HG03520 (cell line): ENCODE data around the gene MLKL.

Experiments used
- ATAC-seq: cut with Tn5 transposase; IDR thresholded peaks from one replicate; pipeline ENCODE4 v1.9.1; 2021; ENCODE audit warnings: mild to moderate bottlenecking, moderate library complexity; ENCODE audit not compliant: unreplicated experiment

Gene MLKL

DNA sequence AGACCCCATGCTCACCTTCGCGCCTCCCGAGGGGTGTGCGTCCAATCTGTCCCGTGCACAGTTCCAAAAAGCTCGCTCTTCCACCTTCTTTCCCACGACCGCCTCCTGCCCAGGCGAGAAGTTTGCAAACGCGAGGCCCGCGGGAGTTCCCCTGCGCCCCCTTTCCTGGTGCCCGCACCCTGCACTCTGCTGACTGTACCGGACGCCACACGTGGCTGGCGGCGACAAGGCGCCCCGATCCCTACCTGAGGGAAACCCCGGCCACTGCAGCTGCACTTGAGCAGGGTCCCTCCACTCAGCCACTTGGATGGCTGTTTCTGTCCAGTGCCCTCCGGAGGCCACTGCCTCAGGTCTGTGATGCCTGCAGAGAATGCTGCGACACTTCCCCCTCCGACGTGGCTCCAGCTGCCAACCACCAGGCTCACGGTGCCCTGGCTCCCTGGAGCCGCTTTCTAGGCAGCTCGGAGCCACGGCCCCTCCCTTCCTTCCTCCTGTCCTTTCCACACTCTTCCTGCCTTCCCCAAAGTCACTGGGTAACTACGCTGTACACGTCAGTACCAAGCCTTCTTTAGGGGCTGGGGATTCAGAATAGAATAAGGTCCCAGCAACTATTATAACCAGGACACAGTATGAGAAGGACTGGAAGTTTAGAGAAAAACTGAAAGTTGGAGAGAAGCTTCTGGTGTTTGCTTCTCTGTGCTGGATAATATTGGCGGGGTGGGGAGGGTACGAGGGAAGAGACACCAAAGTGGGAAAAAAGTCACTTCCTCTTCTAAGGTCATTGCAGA, at the start of gene MLKL:
TSS of gene MLKL (minus strand) at position 425 of the 788 bp plus-strand sequence. CDS start 5,105 bp downstream, outside the sequence.
- no peak for ATAC-seq

DNA sequence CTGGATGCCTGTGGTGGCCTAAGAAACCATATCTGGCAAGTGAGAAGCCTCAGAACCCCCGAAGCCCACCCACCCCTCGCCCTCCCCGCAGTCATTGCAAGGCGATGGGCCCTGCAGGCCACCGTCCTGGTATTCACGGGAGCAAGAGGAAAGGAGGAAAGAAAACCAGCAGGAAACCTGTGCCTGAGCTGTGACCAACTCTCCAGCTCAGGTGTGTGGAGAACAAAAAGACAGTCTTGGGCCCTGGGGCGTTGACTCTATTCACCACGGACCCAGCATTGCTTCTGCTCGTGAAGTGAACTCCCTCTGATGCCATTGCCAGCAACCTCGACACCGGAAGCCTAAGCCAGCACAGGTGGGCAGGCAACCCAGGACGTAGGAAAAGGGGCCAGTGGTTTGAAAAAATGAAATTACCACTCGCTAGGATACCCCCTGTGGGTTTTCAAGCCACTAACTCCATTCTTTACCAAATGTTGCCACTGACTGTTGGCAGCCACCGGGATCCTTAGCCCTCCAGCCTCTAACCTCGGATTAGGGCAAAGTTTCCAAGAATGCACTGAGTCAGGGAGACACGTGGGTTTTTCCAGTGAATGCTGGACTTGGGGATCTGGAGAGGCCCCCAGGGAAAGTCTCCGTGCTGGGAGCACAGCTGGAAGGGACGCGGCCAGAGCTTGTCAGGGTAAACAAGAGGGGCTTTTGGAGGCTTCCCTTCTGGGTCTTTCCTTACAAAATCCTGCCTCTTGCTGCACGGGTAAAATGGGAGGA, 48.8 kb upstream of the MLKL start:
- no peak for ATAC-seq

DNA sequence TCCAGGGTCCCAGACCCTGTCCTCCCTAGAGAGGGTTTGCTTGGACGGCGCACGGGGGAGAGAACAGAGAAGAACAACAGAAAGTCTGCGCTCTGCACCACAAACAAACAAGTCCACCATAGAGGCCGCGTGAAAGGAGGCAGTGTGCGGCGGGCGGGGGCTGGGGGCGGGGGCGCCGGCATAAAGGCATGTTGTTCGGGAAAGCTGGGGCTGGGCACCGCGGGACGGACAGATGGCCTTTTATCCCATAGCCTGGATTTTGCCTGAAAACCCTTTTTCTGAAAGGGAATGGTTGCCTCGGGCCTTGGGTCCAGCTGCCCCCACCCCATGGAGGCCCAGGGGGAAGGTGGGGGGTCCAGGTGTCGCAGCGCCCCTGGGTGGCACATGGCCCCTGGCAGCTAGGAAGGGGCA, 48.0 kb upstream of the MLKL start:
- ATAC-seq, result no peak

DNA sequence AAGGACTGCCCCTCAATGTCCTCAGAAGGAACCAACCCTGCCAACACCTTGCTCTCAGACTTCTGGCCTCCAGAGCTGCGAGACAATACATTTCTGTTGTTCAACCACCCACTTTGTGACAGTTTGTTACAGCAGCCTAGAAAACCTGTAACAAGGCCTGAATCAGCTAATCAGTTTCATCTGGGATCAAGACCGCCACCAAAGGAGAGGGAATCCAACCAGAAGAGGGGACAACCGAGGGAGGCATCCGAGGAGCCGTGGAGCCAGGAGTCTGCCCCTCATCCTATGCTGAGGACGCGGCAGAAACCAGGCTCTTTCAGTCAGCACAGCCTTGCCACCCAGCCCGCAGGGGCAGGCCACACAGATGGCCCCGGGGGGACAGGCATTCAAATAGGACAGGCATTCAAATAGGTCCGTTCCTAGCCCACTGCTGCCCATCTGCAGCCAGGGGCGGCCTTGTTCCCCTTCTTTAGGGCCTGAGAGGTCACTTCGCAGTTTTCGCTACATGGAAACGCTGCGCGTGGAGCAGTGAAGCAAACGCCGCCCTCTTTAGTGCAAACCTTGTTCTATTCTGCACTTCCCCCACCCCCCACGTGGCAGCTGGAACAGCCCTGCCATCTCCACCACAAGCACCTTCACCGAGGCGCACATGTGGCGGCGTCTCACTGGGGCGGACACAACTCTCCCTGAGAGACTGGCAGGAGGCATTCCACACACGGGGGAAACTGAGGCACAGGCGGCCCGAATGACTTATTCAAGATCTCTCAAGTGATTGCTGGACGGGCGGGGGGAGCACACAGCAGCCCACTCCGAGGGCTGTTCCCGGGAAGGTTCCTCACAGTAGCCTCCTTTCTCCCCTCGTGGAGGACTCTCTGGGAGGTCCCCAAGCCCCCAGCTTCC, 47.3 kb upstream of the MLKL start:
- no peak for ATAC-seq

DNA sequence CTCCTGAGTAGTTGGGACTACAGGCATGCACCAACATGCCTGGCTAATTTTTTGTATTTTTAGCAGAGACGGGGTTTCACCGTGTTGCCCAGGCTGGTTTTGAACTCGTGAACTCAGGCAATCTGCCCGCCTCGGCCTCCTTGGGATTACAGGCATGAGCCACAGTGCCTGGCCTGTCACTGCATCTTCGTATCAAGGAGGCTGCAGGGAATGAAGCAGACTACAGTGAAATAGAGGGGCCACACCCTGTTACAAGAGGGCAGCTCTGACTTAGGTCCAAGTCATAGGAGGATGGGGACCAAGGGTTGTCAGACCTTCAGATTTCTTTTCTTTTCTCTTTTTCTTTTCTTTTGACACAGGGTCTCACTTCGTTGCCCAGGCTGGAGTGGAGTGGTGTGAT, 45.3 kb upstream of the MLKL start:
- ATAC-seq, result no peak

DNA sequence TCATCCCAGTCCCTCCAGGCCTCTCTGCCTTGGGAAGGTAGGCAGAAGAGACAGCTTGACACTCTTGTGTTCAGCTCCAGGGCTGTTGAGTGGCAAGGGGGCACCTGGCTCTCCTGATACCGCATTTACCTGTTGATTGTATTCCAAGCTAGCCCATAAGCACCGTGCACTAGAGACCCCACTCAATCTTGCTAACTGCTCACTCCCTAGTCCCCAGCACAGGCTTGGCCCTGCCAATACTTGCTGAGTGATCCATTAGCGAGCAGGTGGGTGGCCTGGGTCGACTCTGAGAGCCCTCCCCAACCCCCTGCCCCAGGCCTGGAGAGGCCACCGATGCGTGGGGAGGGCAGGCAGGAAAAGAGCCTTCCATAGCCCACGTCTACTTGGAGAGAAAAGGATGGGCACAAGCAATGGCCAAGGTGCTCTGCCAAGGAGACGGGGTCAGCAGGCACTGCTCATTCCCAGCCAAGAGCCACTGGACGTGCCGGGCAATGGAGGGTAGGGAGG, 44.5 kb upstream of the MLKL start:
- no peak for ATAC-seq

DNA sequence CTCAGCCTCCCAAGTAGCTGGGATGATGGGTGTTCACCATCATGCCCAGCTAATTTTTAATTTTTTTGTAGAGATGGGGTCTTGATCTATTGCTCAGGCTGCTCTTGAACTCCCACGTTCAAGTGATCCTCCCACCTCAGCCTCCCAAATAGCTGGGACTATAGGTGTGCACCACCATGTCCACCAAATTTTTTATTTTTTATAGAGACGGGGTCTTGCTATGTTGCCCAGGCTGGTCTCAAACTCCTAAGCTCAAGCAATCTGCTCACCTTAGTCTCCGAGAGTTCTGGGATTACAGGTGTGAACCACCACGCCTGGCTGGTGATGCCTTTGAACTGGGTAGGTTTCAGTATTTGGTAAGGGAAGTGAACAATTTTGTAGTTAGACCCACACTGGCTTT, 43.9 kb upstream of the MLKL start:
- ATAC-seq, result no peak

DNA sequence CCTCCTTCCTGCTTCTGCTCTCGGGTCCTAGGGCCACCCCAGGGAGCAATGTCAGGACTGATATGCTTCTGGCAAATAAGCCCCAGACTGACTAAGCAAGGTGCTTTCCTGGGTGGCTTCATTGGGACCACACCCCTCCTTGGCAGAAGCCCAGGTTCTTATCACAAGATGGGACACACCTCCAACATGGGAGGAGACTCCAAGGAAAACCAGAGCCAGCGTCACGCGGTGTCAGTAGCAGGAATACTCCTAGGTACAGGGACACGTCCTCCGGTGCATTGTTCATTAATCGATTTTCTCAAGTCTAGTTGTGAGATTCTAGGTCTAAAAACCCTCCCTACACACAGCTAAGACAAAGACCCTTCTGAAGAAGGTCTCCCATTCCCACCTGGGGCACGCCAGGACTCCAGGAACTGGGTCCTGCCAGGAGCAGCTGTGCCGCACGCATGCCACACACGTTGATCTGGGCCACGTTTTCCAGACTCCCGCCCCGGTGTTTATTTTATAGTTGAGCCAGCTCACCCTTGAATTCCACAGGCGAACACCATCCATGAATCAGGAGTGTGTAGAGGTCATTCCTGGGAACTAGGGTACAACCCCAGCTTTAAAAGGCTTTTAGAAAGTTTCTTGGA, 43.1 kb upstream of the MLKL start:
- ATAC-seq, result no peak

DNA sequence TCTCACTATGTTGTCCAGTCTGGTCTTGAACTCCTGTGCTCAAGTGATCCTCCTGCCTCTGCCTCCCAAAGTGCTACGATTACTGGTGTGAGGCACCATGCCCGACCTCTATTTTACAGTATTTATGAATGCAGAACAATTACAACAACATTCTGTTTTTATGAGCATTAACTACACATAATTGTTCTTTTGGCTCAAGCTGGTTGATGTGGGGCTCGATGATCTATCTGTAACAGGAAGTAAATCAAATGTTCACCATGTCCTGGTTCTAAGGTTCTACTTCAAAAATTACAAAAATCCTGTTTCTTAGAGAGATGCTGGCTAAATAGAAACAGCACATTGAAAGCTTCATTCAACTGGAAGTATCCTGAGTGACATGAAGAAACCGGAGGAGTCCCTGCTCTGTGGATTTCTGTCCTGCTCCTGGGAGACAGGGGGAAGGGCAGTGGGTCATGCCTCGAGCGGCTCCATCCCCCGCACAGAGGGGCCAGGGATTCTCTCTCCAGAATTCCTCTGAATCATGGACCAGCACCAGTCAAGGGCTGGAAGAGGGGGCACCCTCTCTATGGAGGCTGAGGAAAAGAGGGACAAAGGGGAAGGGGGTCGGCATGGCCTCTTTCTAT, 42.5 kb upstream of the MLKL start:
- no peak for ATAC-seq

DNA sequence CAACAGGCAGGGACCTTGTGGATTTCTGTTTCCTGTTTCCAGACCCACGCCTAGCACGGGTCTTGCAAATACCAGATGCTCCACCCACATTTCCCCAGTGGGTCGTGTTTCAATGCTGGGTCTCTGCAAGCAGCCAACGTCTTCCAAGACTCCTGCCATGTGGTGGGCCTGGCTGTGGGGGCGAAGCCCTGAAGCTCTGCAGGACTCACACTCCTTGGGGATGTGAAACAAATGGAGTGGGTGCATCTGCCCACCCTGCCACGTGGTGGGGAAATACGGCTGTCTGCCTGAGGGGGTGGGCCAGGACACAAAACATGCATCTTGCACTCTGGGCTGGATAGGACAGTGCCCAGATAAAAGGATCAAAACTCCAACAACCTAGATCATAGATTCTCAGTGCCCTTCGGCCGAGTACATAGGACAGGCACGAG, 41.4 kb upstream of the MLKL start:
- ATAC-seq, result no peak

DNA sequence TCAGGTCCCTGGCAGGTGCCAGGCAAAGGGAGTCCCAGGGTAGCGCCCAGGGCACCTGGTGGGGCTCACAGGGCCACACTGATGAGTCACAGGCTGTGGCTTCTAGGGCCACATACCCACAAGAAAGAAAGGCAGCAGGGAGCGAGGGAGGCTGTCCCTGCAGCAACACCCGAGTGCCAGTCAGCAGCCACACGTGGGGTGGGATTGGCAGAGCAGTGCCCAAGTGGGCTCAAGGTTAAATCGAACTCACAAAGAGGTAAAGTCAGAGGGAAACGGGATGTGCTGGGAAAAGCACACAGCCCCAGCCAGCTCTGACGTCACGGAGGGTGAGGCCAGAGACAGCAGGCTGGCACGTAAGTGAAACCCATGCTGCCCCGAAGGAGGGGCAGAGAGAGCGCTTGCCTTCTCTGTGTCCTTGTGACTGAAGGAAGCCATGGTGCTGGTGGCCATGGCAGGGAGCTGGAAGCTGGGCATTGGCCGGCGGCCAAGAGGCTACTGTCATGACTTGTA, 40.2 kb upstream of the MLKL start:
- ATAC-seq, result no peak

DNA sequence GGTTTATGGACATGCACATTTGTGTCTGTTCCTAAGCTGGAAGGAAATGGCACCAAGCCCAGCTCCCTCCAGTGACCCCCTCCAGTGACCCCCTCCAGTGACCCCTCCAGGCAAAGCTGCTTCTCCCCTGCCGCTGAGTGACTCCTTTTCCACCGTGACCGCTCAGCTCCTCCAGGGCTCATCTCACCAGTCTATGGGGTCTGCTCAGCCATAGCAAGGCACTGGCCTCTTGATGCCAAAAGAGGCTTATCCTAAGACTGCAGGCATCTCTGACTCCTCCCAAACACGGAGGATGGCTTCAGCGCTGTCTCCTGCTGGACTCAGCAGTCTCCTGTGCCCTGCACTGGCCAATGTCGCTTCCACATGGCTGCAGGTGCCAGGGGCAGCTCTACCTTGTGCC, 38.6 kb upstream of the MLKL start:
- no peak for ATAC-seq

DNA sequence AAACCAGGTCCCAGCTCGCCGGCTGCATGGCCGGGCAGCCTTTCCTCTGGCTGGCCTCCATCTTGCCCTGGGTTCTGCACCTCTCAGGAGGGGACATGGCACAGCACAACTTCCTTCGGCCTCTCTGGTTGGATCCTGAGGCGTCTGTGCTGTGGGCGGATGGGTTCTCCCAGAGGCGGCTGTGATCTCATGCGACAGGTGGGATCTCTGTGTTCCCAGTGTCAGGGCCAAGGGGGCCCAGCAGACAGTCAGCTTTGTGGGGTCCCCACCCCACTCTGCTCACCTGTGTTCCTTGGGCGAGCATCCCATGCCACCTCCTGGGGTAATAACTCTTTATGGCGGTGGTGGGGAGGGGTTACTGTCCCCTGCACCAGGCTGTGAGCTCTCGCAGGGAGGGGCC, 38.2 kb upstream of the MLKL start:
- no peak for ATAC-seq

DNA sequence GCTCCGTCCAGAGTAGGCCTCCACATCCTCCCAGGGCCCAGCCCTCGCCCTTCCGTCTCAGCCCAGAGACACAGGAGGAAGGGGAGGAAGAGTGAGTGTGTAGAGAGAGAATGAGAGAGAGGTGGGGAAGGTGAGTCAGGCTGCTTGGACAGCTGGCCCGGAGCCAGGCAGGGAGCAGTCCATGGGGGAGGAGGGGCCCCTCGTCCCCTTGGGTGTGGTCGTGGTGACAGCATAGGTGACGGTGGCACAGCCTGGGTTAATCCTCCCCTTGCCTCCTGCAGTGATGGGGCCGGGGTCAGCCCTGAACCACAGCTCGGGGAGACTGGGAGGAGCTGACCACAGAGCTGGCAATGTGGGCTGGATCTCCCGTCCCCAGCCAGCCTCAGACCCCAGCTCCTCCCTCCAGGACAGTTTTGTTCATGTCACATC, 37.5 kb upstream of the MLKL start:
- ATAC-seq, result no peak

DNA sequence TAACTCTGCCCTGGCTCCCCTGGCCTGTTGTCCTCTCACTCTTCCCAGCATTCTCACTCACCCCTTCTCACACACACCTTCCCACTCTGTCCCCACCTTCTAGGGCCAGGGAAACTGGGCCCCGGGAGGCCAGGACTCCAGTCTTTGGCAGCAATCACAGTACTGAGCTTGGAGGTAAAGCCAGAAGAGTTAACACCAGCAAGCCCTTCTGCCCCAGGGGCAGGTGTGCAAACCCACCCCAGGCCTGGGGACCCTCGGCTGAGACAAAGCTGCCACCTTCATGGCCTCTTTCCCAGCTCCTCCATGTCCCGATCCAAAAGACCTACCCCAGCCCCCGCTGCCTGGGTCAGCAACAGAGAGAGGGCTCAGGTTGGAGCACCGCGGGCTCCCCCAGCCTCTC, 36.9 kb upstream of the MLKL start:
- no peak for ATAC-seq

DNA sequence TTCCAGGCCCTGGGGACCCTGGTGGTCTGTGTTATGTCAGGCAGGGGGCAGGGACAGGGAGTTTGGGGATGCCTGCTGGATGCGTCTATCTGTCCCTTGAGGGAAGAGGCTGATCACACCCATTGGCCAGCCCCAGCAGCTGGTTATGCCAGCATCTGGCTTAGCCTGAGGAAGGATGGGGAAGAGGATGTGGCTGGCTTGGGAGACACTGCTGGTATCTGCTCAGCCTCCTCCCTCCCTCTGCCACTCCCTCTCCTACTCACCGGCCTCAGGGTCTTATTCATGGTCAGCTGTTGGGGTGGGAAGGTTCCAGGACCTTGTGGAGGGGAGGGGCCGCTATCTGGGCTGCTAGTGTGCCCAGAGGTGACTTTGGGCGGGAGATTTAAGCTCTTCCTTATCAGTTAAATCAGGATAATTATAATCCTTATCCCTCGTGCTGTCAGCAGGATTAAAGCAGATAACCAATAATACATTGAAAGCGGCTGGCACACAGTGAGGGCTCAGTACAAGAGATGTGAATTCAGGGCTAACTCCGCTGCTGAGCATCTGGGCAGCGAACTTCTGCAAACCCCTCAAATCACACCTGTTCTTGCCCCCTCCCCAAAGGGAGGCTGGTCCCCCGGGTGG, 36.0 kb upstream of the MLKL start:
- ATAC-seq, result no peak

DNA sequence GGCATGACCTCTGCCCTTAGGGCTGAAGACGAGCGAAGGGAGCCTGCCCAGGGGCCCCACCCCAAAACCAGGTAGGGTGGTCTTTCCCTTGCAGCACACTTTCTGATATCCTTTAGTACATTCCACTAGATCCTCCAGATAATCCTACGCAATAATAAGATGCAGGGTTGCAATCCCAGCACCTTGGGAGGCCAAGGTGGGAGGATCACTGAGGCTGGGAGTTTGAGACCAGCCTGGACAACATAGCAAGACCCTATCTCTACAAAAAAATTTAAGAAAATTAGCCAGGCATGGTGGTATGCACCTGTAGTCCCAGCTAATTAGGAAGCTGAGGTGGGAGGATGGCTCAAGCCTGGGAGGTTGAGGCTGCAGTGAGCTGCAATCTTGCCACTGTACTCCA, 34.9 kb upstream of the MLKL start:
- no peak for ATAC-seq

DNA sequence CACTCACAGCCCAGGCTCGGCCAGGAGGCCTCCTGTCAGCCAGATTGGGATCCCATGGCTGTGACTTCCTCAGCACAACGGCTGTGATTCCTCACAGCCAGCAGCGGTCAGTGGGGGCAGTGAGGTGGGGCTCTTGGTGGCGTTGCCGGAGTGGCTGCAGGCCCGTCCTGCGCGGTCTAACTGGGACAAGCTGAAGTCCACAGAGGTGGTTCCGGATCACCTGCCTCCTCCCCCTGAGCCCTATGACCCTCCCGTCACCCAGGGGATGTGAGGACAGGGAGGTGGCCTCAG, 34.4 kb upstream of the MLKL start:
- ATAC-seq, result no peak

DNA sequence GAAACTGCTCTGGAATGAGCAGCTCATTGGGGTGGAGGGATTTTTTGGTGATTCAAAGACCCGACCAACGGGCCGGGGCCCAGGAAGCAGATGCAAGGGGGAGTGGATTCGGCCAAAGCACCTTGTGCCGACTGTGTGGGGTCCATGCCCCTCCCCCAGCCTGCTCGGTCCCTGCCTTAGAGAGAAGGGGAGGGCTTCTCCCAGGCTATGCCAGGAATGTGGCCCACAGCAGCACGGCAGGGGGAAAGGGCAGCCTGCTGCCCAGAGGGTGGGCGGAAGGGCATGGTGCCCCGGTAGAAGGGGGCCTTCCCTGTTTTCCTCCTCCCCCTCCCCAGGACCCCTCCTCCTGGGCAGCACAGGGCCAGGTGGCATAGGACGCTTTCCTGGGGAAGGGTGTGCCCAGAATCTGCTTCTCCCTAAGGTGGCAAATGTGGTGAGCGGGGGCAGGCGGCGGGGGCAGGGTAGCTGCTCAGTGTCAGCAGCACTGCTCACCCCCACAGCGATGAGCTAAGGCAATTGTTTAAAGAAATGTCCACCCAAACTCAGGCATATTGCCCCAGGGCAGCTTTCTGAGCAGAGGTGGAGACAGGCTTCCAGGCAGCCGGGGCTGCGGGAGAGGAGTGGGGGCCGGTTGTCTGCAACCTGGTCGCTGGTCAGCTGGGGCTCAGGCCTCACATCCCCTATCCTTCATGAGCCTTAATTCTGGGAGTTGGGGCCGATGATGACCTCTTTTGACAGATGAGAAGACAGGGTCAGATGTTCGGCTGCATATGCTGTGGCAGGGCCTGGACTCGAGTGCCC, 33.9 kb upstream of the MLKL start:
- ATAC-seq, result no peak
